HFF-Myc (cell line): ENCODE results near the gene NECAB2.

Experiments used
- DNase-seq: peaks from one replicate; pipeline ENCODE4 v3.0.0-alpha.2; 2011; ENCODE audit warnings: low read depth; ENCODE audit errors: extremely low read depth
- H3K4me3 ChIP-seq: replicated peaks from 2 replicates; pipeline ENCODE4 v1.5.1; 2011; ENCODE audit warnings: low read depth, mild to moderate bottlenecking, control low read depth, low read length
- TF ChIP-seq, protein P1 (sequence below): IDR thresholded peaks from 2 replicates; pipeline ENCODE4 v1.5.1; 2012; ENCODE audit warnings: mild to moderate bottlenecking, low read depth, low read length, control low read depth; ENCODE audit errors: missing control alignments

The NECAB2 gene

GRCh38 chr16:83968891-83969649, 1.0 kb downstream of the NECAB2 start:
- no peak for DNase-seq
- no peak overlapping the region for H3K4me3 ChIP-seq
- TF ChIP-seq, protein P1, sequence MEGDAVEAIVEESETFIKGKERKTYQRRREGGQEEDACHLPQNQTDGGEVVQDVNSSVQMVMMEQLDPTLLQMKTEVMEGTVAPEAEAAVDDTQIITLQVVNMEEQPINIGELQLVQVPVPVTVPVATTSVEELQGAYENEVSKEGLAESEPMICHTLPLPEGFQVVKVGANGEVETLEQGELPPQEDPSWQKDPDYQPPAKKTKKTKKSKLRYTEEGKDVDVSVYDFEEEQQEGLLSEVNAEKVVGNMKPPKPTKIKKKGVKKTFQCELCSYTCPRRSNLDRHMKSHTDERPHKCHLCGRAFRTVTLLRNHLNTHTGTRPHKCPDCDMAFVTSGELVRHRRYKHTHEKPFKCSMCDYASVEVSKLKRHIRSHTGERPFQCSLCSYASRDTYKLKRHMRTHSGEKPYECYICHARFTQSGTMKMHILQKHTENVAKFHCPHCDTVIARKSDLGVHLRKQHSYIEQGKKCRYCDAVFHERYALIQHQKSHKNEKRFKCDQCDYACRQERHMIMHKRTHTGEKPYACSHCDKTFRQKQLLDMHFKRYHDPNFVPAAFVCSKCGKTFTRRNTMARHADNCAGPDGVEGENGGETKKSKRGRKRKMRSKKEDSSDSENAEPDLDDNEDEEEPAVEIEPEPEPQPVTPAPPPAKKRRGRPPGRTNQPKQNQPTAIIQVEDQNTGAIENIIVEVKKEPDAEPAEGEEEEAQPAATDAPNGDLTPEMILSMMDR = no peak

- DNase-seq = no peak
- TF ChIP-seq, protein P1 = no peak
- no peak overlapping the region for H3K4me3 ChIP-seq
Measured at GRCh38 chr16:83969771-83970429, 1.9 kb downstream of the NECAB2 start.

DNA sequence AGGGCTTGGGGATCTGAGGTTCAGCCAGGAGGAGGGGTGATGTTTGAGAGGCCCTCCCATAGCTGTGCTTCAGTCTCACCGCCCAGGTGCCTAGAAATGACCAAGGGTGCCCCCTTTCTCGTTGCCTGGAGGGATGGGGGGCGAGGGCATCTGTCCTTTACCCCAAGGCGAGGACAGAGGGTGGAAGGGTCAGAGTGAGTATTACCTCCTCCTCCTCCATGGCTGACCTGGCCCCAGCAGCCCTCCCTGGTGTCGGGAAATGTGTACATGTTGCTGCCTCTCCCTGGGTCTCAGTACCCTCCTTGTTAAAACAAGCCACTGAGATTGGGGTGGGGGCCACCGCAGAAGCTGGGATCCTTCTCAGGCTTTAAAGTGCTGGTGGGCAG, 2.4 kb downstream of the NECAB2 start:
- TF ChIP-seq, protein P1 = no peak
- no peak for DNase-seq
- H3K4me3 ChIP-seq = no peak overlapping the region

DNA sequence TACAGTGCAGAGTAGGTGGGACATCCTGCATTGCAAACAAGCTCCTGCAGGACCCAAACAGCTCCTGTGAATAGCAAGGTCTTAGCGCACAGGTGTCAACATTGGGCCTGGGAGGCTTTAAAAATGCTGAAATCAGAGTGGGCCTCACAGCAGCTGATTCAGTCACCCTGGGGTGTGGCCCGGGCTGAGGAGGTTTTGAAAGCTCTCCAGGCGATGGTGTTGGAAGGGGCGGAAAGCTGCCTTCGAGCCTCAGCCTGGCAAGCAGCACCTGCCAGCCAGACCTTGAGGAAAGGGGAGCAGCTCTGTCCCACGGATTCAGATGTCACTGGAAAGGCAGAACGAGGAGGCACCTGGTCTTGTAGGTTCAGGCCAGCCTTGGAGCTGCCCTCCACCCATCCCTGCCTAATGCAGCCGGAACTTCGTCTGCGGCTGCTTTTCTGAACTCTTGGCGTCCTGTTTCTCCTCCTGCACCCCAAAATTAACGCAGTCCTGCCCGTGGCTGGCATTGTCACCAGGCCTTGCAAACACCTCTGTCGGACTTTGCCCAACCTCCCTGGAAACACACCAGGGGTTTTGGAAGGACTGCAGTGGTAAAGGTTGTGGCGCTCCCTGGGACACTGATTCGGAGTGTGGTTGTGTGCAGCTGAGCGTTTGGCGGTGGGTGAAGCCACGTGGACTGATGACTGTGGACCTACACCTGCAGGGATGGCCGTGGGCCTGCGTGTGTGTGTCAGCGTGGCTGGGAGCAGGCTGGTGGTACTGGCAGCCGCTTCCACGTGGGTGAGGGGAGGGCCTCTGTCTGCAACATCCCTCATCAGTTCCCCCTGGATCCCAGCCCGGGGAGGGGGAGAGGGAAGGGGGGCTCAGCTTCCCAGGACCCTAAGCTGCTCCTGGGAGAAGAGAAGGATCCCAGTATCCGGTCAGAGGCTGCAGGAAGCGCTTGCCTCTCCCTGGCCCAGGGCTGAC, 3.4 kb downstream of the NECAB2 start:
- TF ChIP-seq, protein P1 = no peak
- no peak overlapping the region for H3K4me3 ChIP-seq
- DNase-seq = no peak

- no peak overlapping the region for H3K4me3 ChIP-seq
- TF ChIP-seq, protein P1 = no peak
- DNase-seq = no peak
Measured at GRCh38 chr16:83972256-83973008, 4.4 kb downstream of the NECAB2 start.

GRCh38 chr16:83973077-83973476, 5.0 kb downstream of the NECAB2 start:
- no peak for DNase-seq
- TF ChIP-seq, protein P1 = no peak
- H3K4me3 ChIP-seq = no peak overlapping the region
